A549 (cell line): ENCODE data around the gene DSP.

Experiments used
- CTCF ChIP-seq: fragments of >200 bp; sonication (Bioruptor Twin); formaldehyde crosslinking; IDR thresholded peaks from 3 replicates; pipeline ENCODE4 v1.5.1; 2016
- JUN ChIP-seq, 2 experiments: fragments of >200 bp; sonication (Bioruptor Twin); formaldehyde crosslinking; IDR thresholded peaks; 2 replicates in 1 of 2; 3 replicates in 1 of 2; pipeline ENCODE4 v1.6.1; 2016 to 2017
- MAFK ChIP-seq: fragments of 450-650 bp; IDR thresholded peaks from 2 replicates; pipeline ENCODE4 v1.6.1; 2014; ENCODE audit not compliant: partially characterized antibody
- MYC ChIP-seq: IDR thresholded peaks from 2 replicates; pipeline ENCODE4 v1.6.1; 2012; ENCODE audit warnings: mild to moderate bottlenecking, inconsistent platforms, low read length, improper control_type of control experiment, borderline replicate concordance
- PBX3 ChIP-seq: IDR thresholded peaks from 2 replicates; pipeline ENCODE4 v1.6.1; 2012
- POLR2A ChIP-seq: IDR thresholded peaks from 2 replicates; pipeline ENCODE4 v1.6.1; 2012; ENCODE audit warnings: mild to moderate bottlenecking, low read length
- POLR2AphosphoS2 ChIP-seq: conservative IDR thresholded peaks from 2 replicates; pipeline ENCODE4 v1.6.1; 2012; ENCODE audit warnings: low read length, improper control_type of control experiment, inconsistent platforms
- REST ChIP-seq: fragments of 200-600 bp; sonication (generic); IDR thresholded peaks from 2 replicates; pipeline ENCODE4 v1.6.1; 2016; ENCODE audit warnings: antibody characterized with exemption, mild to moderate bottlenecking, moderate library complexity
- RFX5 ChIP-seq: fragments of 450-650 bp; IDR thresholded peaks from 2 replicates; pipeline ENCODE4 v1.7.1; 2014; ENCODE audit warnings: antibody characterized with exemption, mild to moderate bottlenecking, moderate library complexity
- SMC3 ChIP-seq: fragments of >200 bp; sonication (Bioruptor Twin); formaldehyde crosslinking; IDR thresholded peaks from 3 replicates; pipeline ENCODE4 v1.6.1; 2018; ENCODE audit warnings: inconsistent platforms
- USF2 ChIP-seq: fragments of 450-650 bp; IDR thresholded peaks from 2 replicates; pipeline ENCODE4 v1.6.1; 2014; ENCODE audit warnings: antibody characterized with exemption

GRCh38 chr6:7621761-7622160, 80.3 kb downstream of the DSP start:
- no peak for TF ChIP-seq CTCF
- TF ChIP-seq USF2, result no peak
- no peak for TF ChIP-seq MAFK
- TF ChIP-seq RFX5, result no peak
- TF ChIP-seq SMC3, result no peak
- no peak for TF ChIP-seq PBX3
- no peak for TF ChIP-seq POLR2A
- TF ChIP-seq JUN (IDR thresholded peaks at IDR 0.05), result no peak
- TF ChIP-seq POLR2AphosphoS2, result no peak
- no peak for TF ChIP-seq REST
- TF ChIP-seq MYC, result no peak
